HG02970 (cell line): Measurements from ENCODE around the gene DGKI.

ENCODE experiments used
- ATAC-seq: cut with Tn5 transposase; IDR thresholded peaks from one replicate; pipeline ENCODE4 v1.9.1; 2021; ENCODE audit warnings: mild to moderate bottlenecking, moderate library complexity, moderate number of reproducible peaks; ENCODE audit not compliant: unreplicated experiment, low FRiP score

The DGKI gene

DNA sequence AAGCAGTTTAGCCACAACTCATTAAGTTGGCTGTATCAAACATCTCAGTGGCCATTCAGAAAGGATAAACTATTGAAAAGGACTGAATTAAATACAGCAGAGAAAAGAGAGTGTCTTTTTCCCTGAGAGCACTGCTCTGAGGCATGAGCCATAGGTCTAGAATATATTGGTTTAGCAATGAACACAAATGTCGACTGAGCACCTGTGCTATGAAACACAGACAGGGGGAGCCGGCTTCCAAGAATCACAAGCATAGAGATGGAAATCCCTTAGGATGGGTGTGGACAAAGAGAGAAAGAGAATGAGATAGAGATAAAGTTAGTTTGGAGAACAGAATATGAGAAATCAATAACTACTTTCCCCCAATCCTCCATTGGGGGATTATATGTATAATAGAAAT lies 54.8 kb downstream of the DGKI start:
- no peak for ATAC-seq

DNA sequence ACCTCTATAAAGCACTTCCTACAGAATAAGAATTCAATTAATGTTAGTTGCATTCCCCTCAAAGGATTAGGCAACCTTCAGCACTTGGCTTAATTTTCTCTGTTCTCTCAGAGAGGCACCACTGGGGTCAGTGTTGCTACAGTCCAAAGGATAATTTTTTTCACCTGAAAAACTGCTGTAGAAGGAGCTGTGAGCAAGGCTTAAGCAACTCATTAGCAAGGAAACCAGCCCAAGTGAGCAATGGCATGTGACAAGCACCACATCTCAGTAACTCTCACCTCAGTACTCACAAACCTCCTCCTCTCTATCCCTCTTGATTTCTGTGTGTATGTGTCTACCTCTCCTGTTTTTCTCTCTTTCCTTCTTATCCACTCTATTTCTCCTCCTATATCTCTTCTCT lies 55.9 kb downstream of the DGKI start:
- ATAC-seq, result no peak

DNA sequence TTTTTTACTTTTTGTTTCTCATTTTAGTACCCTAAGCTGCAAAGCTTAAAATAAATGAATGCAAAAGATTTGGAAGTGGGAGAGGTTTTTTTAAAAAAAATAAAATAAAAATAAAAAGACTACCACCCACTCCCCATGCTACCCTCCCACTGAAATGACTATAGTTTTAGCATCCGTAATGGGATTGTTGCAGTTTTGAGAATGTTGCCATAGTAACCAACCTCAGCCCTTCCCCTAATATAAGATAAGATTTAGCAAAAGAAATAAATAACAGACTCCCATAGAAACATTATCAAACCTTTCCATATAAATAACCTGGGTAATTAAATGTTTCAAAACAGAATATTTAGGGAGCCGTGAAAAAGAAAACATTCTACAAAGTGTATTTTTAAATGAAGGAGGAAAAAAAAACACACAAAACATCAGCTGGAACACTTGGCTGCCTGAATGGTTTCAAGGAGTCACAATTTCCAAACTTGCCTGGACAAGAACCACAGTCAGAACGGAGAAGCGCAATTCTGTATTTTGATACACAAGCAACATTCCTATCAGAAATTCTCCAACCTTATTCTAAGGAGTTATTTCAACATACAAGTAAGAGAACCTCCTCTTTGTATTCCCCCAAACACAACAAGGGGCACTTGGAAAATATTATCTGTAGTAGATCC lies 57.4 kb downstream of the DGKI start:
- no peak for ATAC-seq

DNA sequence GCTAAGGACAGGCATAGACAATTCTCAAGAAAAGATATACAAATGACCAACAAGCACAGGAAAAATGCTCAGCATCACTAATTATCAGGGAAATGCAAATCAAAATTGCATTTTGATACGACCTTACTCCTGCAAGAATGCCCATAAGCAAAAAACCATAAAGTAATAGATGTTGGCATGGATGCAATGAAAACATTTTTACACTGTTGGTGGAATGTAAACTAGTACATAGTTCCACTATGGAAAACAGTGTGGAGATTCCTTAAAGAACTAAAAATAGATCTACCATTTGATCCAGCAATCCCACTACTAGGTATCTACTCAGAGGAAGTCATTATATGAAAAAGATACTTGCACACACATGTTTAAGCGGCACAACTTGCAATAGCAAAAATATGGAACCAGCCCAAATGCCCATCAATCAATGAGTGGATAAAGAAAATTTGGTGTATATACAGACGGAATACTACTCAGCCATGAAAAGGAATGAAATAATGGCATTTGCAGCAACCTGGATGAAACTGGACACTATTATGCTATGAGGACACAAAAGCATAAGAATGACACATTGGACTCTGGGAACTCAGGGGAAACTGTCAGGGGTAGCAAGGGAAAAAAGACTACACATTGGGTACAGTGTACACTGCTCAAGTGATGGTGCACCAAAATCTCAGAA lies 59.3 kb downstream of the DGKI start:
- ATAC-seq, result no peak

DNA sequence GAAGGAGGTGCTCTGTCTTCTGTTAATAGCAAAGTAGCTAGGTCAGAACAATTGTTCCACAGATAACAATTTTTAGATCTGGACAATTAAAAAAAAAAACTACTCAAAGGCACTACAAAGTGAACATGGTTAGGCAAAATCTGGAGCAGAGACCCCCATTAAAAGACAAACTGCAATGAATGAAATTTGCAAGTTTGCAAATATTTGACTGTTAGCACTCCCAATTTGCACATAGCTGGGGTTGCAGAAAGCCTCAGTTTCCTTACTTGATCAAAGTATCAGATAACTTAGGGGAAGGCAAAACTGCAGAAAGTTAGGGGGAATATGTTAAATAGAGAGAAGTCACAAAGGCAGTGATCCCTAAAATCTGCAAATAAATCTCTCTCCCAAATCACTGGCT lies 68.3 kb downstream of the DGKI start:
- ATAC-seq, result no peak

DNA sequence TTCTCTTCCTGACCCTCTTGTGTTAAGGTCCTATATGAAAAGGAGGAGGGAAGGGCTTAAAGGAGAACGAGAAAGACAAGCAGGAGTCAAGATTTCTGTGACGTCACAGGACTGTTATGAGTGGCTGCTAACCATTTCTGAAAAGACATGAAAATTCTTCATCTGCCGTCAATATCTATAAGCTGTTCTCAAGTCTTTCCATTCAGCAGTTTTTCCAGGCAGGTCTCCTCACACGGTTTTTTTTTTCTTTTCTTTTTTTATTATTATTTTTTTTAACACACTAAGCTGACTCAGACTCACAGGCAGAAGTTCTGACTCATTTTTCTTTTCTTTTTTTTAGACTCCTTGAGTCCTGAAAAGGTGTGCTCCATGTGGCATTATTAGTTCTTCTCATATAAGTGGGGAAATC lies 72.0 kb downstream of the DGKI start:
- ATAC-seq, result no peak

DNA sequence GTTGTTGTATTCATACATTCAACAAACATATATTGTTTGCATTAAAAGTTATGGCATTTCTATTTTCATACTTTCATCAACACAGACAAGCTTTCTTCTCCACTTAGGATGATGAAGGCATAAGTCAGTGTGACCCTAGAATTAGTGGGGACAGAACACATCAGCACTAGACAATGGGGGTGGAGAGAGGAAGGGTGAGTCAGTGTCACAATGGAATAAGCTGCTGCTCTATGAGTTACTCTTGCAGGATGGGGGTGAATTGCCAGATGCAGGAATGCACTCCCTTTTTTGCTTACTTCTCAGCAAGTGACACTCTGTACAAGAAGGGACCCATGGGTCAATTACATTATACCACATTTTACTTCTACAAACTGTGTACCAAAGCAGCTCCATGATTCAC lies 74.0 kb downstream of the DGKI start:
- no peak for ATAC-seq

DNA sequence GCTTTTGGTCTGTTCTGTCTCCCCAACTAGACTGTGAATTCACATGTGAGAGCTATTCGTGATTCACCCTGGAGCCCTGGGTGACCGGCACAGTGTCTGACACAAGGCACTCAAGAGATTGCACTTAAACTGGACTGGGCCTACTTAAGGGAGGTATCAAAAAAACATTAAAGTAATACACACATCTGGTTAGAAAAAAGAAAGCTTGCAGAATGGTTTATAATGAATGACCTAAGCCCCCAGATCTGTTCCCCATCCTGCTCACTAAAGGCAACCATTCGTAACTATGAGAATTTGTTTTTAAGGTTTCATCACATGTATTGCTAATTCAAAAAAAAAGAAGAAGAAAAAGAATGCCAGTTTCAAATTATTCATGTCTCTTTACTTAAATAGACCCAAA lies 74.5 kb downstream of the DGKI start:
- no peak for ATAC-seq

DNA sequence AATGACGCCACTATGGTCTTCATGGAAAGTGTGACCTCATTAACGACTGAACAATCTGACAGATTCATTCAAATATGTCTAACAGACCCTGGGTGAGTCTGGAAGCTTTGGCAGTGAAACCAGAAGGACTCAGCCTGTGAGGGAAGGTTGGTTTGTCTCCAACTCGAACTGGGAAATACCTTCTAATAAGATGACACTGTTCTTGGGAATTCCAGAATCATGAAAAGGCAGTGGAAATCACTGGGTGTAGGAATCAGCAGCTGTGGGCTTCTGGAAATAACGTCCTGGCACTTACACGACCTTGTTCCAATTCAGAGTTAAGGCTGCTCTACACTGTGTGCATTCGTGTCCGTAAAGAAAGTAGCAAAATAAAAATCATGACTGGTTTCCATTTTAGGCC lies 75.1 kb downstream of the DGKI start:
- no peak for ATAC-seq

DNA sequence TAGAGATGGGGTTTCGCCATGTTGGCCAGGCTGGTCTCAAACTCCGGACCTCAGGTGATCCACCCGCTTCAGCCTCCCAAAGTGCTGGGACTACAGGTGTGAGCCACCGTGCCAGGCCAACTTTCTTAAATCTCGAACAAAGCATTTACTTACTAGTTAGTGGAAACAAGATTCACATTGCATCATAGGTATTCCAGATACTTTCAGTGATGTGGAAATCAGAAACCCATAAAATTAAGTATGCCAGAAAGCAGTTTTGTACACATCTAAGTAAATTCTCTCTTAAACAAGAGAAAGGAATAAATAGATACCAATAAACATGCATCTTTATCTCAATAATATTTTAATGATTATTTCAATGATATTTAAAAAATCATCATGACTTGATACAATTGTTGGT lies 75.5 kb downstream of the DGKI start:
- ATAC-seq, result no peak

DNA sequence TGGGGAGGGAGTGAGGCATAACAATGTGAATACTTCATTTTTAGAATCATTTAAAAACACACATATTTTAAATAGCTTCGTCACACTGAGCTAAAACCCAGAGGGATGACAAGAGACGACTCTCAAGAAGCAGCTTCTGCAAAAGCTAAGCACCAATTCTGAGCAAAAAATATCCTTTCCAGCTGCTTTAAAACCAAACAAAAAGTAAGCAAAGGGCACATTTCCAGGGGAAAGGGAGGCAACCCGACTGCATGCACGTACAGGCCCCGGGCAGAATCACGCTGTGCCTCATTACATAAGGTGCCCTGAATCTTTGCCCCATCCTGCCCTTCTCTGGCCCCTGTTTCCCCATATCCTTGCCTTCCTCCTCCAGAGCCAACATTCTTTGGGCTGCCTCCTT lies 78.4 kb downstream of the DGKI start:
- no peak for ATAC-seq

DNA sequence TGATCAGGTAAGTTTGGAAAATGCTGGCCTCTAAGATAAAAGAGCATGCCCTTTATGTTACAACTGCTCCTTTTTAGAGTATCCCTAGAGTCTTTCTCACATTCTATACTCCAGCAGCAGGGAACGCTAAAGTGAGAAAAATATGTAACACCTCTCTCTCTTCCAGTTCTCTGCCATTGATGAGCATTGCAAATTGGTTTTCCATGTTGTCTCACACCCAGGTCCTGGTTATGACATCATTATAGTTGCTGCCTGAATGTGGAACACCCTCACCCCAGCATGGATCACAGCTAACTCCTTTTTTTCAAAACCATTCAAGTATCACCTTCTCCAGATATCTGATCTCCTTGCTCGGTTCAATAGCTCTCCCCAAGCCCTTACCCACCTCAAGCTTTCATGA lies 84.4 kb downstream of the DGKI start:
- no peak for ATAC-seq

DNA sequence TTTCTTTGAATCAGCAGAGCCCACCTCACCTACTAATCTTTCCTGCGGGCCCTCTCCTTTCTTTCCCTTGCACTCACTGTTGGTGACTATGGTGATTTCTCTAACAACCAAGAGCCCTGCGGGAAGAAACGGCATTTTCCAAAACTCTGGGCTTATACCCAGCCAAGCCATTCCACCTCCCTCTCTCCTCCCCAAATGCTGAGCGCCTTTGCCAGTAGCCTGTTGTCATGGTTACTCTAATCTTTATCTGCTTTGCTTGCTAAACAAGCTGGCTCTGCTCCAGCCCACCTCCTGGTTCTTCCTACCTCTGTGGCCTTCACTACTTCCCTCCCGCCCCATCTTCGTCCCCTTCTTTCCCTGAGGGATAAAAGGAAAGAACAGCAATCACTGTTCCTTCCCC lies 86.7 kb downstream of the DGKI start:
- no peak for ATAC-seq

DNA sequence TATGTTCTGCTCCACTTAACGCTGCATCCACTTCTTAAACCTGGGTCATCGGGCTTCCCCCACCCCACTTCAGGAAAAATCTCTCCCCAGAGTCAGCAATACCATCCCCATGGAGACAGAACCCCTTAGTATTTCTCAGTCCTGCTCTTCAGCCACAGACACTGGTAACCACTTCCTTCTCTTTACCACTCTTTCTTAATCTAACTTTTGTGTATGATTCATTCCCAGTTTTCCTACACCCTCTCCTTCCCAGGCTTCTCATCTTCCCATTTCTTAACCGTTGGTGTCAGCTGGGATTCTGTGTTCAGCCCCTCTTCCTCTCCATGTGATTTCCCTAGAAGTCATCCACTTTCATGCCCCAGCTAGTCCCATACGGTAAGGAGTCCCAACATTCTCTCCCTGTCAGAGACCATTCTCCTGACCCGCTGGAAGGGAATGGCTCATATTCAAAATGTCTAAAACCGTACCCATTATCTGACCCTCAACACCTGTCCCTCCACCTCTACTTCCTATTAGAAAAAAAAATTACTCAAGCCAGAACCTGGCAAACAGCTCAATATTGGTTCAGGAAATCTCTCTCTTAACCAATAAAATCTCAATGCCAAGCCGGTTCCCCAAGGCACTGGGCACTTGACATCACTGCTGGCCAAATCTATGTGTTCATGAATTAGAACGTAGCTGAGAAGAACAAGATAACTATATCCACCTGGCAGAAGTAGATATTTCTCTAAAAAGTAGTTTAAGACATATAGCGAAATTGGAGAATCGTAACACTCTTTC lies 89.4 kb downstream of the DGKI start:
- ATAC-seq, result no peak

DNA sequence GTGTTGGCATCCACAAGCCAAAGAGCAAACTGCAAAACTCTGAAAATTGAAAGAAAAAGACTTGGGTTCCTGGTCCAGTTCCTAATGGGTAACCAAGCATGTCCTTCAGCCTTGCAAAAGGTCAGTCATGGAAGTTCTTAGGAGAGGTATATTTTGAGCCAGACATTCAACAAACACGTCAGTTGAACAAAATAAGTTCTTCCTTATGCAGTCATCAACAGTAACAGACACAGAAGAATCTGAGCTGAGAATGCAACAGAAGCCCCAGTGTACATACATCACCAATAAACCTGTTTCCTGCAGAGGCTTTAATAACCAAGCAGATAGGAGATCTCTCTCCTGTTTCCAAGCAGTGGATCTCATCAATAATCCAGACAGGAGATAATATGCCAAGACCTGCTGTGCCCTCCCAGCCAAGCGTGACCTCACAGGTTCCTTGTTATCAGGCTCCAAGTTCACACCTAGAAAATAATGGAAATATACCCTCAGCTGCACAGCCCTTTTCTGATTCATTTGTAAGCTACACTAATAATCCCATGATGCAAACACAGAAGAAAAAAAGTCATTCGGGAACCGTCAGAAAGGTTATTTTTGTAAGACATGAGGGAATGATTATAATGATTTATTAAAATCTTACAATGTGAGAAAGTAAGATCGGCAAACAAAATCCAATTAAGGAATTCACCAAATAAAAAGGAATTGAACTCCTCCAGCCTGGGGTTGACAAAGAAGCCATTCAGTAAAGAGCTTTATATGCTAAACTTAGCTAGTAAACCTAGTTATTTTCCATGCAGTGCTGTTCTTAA lies 90.7 kb downstream of the DGKI start:
- no peak for ATAC-seq

DNA sequence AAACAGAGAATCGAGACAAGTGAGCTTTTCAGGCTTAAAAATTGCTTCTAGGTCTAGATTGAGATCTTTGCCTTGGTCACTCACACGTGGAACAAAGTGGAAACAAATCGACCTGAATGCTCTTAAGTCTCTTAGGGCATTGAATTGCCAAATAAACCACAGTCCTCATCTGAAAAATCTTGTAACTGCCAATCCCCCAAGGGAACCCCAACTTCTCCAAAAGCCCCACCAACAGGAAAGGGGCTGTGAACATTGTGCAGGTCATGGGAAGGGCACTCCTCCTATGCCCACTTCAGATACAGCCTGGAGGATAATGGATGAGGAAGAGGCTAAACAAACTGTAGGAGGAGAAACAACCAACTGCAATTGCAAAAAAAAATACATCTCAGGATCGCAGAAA lies 91.3 kb downstream of the DGKI start:
- ATAC-seq, result no peak

DNA sequence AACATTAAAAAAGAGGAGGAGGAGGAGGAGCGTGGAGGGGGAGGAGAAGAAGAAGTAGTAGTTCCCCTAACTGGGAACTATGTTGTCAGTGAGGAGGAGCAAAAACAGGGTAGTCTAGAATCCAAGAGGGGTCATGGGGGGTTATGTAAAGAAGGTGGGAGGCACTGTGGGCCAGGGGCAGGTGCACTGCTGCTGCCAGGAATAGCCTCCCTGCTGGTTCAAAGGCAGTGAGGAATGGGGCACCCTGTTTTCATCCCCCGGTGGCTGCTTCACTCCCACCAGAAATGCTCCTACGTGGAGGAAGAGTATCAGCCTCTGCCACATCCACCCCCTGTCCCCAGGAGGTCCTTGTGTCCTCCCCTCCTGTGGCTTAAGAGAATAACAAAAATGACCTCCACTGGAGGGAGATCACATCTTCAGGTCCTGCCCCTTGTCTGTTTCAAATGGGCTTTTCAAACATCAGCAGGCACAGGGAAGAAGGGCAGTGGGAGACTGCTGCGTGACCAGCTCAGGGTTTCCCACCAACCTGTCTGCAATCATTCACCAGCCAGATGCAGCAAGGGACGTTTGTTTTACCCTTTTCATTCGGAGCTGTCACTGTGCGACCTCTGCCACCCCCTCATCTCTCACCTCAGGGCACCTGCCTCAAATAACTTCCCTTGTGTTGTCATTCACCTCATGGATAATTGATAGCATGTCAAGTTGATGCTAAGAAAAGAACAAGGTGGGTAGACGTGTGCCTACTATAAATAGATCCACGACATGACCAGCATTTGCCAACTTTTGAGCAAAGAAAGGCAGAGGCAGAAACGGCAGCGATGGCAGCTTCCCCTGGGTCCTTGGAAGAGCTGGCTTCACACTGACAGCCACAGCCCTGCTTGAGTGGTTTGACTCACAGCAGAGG lies 92.6 kb downstream of the DGKI start:
- ATAC-seq, result no peak

DNA sequence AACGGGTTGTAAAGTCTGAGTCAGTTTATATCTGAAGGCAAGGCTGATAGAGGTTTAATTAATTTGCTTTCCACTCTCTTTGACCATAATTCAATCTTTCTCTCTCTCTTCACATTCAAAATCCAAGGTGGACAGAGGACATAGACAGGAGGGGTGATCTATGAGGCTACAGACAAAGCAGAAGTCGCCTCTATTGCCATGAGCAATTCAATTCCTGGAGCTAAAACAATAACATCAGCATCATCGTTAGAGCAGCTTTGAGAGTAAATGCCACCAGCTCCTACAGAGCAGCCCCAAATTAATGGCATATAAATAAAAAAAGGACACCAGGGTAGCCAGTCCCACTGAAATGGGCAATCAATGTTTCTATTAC lies 93.2 kb downstream of the DGKI start:
- no peak for ATAC-seq

DNA sequence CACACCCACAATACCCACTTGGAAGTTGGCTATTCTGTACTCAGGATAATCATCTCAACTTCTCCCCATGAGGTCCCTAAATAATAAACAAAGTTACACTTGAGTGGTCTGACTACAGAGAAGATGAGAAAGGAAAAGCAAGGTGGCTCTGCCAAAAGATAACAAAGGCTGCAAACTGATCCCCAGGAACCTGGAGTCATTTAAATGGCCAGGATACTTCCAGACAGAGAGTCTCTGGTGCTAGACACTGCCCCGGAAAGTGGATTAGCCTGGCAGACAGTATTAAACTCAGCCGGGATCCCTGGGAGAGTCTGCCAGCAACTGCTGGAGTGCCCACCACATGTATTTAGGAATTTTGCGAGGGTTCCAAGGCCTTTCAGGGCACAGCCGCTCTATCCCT lies 93.7 kb downstream of the DGKI start:
- ATAC-seq, result no peak

DNA sequence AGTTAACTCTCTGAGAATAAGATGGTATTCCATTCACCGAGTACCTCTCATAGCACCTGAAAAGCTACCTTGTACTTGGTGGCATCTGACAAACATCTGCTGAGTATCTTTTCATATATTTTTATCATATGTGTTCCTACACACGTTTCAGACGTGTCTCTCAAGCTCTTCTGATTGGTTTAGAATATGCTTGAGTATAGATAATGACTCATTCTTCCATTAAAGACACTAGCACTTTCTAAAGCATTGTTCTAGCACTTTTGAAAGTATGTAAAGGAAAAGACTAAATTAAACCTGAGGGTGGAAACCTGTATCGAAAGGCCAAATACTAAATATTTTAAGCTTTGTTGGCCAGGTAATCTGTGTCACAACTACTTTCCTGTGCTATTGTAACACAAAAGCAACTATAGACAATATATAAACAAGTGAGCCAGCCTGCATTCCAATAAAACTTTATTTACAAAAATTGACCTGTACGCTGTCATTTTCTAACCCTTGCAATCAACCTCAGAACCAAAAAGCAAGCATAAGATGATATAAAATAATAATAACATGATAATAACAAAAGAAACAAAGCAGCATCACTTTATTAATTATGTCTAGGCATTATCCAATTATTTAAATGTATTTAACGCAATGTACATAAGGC lies 95.3 kb downstream of the DGKI start:
- ATAC-seq, result no peak
